NCI-H226 (cell line): ENCODE measurements around the gene ULBP2.
A peak's percentile ranks its signal among the peaks of the same experiment; 100 is the strongest.
"Not testable (repeated sequence)": the region's sequence is repeated elsewhere in the genome, so short reads cannot be mapped to it uniquely, and the experiment has no call there.

Source experiments
- DNase-seq: peaks from one replicate; pipeline ENCODE4 v3.0.0-alpha.2; 2015

The ULBP2 gene

GRCh38 chr6:149909701-149910470 lies 31.9 kb upstream of the ULBP2 start:
- DNase-seq: no peak

- DNase-seq: no peak
These were observed 31.1 kb upstream of the ULBP2 start for GRCh38 chr6:149910721-149911151.

GRCh38 chr6:149912680-149913079 lies 29.1 kb upstream of the ULBP2 start:
- not testable (repeated sequence) for DNase-seq

DNA sequence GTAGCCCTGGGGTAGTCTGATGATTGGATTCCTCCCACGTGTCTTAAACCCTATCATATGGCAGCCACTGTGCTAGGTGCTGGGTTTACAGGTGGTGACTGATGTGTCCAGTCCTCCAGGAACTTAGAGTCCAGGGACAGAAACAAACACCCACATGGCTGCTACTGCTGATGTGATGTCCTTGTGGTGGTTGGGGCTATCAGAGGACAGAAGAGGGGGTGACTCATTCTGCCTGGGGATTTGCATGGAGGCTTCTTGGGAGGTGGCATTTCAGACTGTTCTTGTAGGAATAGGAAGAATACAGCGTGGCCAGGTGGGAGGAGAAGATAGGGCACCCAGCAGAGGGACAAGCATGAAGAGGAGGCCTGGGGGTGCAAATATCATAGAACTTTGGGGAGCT lies 28.7 kb upstream of the ULBP2 start:
- DNase-seq: no peak

DNA sequence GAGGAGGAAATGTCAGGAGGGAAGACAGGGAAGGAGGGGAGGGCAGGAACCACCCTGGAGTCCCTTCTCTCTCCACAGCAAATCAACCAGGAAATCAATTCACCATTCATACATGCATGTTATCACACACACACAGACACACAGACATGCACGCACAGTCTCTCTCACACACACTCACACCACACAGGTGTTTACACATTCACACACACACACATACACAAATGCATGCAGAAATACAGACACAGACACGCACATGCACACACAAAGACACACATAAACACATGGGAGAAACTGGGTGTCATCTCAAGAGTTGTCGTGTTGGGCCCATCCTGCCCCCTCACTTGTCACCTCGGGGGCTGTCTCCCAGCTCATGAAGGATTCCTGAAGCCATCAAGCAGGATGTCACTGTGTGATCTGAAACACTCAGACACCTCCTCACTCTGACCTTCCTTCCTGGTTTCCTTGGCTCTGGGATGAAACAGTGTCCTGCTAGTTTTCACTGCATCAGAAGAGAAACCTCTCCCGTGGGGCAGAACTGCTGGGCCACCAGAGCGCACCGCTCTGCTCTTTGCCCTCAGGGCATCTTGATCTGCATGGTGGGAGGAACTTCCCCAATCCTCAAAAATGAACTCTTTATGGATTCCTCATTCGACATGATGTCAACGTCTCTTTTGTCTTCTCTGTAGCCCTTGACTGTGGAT lies 28.1 kb upstream of the ULBP2 start:
- DNase-seq: no peak

GRCh38 chr6:149915970-149916865 lies 25.6 kb upstream of the ULBP2 start:
- DNase-seq: no peak

GRCh38 chr6:149917679-149918078 lies 24.1 kb upstream of the ULBP2 start:
- DNase-seq: no peak

GRCh38 chr6:149918151-149918905 lies 23.5 kb upstream of the ULBP2 start:
- no peak for DNase-seq

DNA sequence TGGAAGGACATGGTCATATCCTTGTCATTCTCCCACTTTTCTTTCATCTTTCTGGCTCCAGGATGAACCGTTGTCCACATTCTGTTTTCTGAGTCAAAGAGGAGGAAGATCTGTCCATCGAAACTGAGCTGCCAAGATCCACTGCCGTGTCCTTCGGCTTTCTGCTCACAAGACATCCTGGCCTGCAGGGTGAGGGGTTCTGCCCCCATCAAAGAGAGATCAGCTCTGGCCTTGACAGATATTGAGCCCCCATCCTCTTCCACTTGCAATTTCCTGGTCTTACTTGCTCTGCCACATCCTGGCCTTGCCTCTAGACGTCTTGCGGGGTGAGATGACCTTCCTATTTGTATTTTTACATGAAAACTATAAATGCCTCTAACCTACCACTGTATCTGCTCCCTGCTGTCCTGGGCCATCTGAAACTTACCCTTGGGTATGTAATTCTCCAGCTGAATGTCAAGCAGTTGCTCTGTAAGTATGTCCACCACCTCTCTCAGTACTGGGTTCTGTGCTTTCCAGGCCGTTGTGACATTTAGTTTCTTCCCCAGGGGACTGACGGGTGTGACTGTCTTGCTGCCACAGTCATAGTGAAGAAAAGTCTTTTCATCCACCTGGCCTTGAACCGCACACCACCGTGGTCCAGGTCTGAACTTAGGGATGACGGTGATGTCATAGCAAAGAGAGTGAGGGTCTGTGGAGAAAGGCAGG lies 22.5 kb upstream of the ULBP2 start:
- DNase-seq: not testable (repeated sequence)

- DNase-seq: no peak
These were observed 22.0 kb upstream of the ULBP2 start for GRCh38 chr6:149919834-149920225.

GRCh38 chr6:149921361-149921760 lies 20.5 kb upstream of the ULBP2 start:
- no peak for DNase-seq

GRCh38 chr6:149922091-149922490 lies 19.7 kb upstream of the ULBP2 start:
- not testable (repeated sequence) for DNase-seq

GRCh38 chr6:149922642-149923326 lies 19.0 kb upstream of the ULBP2 start, which contains the start of gene RAET1G:
Gene RAET1G (minus strand): TSS chr6:149923121. CDS start chr6:149923010, 111 bp downstream.
- peak; percentile 93 for DNase-seq

DNA sequence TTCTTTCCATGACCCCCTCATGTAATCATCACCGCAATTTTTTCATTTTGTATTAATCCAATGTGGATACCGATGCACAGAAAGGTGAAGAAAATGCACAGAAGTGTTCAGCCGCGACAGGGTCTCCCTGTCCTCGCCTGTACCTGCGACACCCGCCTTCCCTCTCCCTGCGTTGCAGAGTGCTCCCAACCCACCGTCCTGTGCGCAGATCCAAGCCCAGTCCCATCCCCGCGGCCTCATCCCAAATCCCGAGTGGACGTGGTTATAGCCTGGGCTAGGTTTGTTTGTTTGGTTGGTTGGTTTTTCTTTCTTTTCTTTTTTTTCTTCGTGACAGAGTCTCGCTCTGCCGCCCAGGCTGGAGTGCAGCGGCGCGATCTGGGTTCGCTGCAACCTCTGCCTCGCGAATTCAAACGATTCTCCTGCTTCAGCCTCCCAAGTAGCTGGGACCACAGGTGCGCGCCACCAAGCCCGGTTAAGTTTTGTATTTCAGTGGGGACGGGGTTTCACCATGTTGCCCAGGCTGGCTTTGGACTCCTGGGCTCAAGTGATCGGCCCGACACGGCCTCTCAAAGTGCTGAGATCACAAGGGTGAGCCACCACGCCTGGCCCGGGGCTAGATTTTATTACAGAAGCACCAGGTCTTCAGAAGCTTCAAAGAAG lies 18.4 kb upstream of the ULBP2 start:
- DNase-seq: no peak

GRCh38 chr6:149924206-149924932 lies 17.4 kb upstream of the ULBP2 start:
- no peak for DNase-seq

GRCh38 chr6:149924933-149925252 lies 16.9 kb upstream of the ULBP2 start:
- DNase-seq: no peak

- DNase-seq: no peak
These were observed 16.4 kb upstream of the ULBP2 start for GRCh38 chr6:149925253-149925973.

DNA sequence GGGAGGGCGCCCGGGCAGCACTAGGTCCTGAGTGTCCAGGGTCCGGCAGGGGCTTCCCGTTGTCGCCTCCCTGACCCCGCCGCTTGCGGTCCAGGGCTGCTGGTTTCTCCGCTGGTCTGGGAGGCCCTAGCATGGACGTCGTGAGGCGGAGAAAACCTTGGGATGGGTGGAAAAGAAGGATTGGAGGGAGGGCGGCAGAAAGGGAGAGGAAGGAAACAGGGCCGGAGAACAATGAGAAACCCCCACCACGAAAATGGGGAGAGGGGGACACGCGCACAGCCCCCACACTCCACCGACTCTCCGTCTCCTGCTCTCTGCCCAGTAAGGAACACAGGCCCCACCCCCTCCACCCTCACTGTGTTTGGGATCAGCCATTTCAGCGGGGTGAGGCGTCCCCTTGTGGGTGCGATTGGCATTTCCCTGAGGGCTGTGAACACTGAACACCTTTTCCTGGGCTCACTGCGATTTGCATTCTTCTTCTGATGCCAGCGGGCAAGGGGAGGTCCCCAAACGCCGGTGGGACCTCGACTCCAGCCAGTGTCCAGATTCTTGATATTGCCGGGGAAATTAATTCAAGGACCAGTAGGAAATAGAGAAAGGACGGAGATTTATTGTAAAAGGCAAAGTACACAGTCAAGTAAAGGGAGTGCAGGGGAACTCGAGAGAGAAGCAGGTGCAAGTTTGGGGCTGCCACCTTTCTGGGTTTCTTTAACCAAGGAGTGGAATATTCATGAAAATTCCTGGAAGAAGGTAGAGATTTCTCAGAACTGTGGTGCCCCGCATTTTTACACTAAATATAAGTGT lies 15.6 kb upstream of the ULBP2 start:
- DNase-seq: peak; percentile 71
